Ovary (tissue), 9 donors: ENCODE results near the gene CHMP6. TPM values are rescaled to one million over a fixed set of nuclear protein-coding genes. Genes with fewer than 3 reads are reported as not detected.

Source experiments
- DNase-seq, 5 donors: peaks; one replicate each; pipeline ENCODE4 v3.0.0-alpha.2; 2019 to 2020
- H3K27ac ChIP-seq, 2 donors: fragments of 200-600 bp; one replicate each; pipeline versions ENCODE4 v1.5.1 to v1.8.0; 2019 to 2022
- H3K27me3 ChIP-seq: fragments of 200-600 bp; one replicate; pipeline ENCODE4 v1.8.0; 2022
- H3K36me3 ChIP-seq: fragments of 200-600 bp; sonication (generic); one replicate; pipeline ENCODE4 v1.5.1; 2019
- H3K4me1 ChIP-seq: one replicate; pipeline ENCODE4 v1.8.1; 2013; ENCODE audit warnings: mild to moderate bottlenecking, moderate library complexity; ENCODE audit not compliant: insufficient read depth
- H3K4me3 ChIP-seq: fragments of 200-600 bp; sonication (generic); one replicate; pipeline ENCODE4 v1.5.1; 2017
- H3K9me3 ChIP-seq, 2 donors: fragments of 200-600 bp in 1 of 2; sonication (generic) in 1 of 2; one replicate each; pipeline versions ENCODE4 v1.5.1 to v1.8.1; 2013 to 2019; ENCODE audit warnings: mild to moderate bottlenecking in 1 of 2, moderate library complexity in 1 of 2
- CTCF ChIP-seq, 3 donors: fragments of 450-650 bp in 2 of 3; fragments of 200-600 bp in 1 of 3; IDR thresholded peaks; one replicate each; pipeline versions ENCODE4 v1.5.1 to v1.8.0; 2016 to 2022; ENCODE audit warnings: antibody characterized with exemption in 3 of 3, mild to moderate bottlenecking in 1 of 3
- EP300 ChIP-seq: sonication (generic); formaldehyde crosslinking; IDR thresholded peaks from one replicate; pipeline ENCODE4 v1.6.1; 2017; ENCODE audit warnings: antibody characterized with exemption
- POLR2A ChIP-seq: fragments of 450-650 bp; IDR thresholded peaks from one replicate; pipeline ENCODE4 v1.6.1; 2017; ENCODE audit warnings: antibody characterized with exemption, mild to moderate bottlenecking, moderate library complexity
- WGBS, 3 donors: extraction: QIAGEN DNeasy Blood & Tissue Kit in 1 of 3; methylation state at CpG; one replicate each; pipeline versions ENCODE4 v1.1.5 to v1.1.7; 2013 to 2017; 5-methylcytosine and 5-hydroxymethylcytosine counted together
- intact Hi-C, 4 donors: fragments of 100-400 bp; cut with DNase I; formaldehyde crosslinking; loops; one replicate each; pipeline versions ENCODE4 v1.11.0 to v1.15.1; 2022 to 2023
- polyA plus RNA-seq, 2 donors: library from polyadenylated mRNA; stranded (reverse); fragments of 200-250 nt in 1 of 2; fragments of 350-450 nt in 1 of 2; fragmentation: Illumina TruSeq in 1 of 2; extraction: RNeasy Lipid Tissue Mini Kit (QIAGEN cat#74804) in 1 of 2; gene quantifications; one replicate each; pipeline ENCODE4 v1.2.3, GENCODE V29; 2013 to 2014
- total RNA-seq, 7 donors: library from RNA; depleted of rRNA in 2 of 7; stranded (reverse); fragments of >200 nt in 2 of 7; fragmentation: NEBNext Ultra II Directional in 3 of 7; extraction: Animal tissue kit (Norgen Biotek cat#: 25700) in 3 of 7; gene quantifications; one replicate each; pipeline versions ENCODE4 v1.1.0 to v1.2.4, GENCODE V29; 2016 to 2023
- donor health status: DM: no; HTN: no; CAD: no; lungs with moderate emphysema.
- donor health status: DM: no; HTN: no; CAD: no.
- donor health status: Bipolar disorder and iron deficiency.
- donor health status: DM: yes; HTN: yes; CAD: no.
- donor health status: DM: no; HTN: no; CAD: no.
- donor health status: DM: yes; HTN: yes; CAD: no.

CHMP6 gene
- total and polyA plus RNA-seq, 9 donors, result 18.5 to 29.7 (median 26.5) TPM

DNA sequence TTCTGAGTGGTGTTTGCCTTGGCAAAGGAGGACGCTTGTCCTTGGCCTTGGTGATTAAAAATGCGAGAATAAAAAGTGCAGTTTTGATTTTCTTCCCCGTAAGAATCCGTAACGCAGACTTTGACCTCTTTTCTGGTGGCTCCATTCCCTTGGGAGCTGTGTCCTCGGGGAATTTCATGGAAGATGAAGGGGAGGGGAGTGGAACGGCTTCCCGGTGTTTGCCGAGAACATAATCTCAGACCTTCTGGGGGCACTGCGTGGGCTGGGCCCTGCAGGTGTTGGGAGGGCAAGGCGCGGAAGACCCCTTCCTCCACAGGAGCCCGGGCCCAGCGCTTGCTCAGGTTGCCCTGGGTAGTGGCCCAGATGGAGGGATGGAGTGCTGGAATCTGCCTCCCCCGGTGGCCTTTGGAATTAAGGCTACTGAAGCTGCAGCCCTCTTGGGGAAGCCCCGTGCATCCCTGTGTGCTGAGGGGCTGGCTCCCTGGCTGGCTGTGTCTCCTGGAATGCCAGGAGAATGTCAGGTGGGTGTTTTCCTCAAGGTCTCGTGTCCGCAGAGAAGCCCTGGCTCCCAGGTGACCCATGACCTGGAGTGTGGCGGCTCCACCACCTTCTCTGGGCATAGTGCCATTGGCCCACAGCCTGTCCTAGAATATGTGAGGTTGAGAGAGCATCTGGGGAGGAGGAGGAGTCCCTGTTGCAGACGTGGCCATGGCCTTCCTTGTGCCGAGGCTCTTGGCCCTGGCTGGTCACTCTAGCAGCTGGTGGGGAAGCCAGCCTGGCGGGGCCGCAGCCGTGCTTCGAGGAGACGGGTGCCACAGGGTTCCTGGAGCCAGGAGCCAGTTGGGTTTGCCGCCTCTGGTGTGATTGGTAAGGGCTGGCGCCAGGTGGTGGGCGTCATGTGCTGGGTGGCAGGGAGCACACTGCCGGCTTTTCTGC, 46.4 kb downstream of the CHMP6 start:
- intact Hi-C loops, result loop anchor here in 2 of 4 donors (5.0 kb wide), 3 partner anchors 46 to 59 kb away; partner anchors contain the start of gene CHMP6 (in 1 of the 2)
- DNase-seq, result peak in 3 of 5 donors; percentile 47 to 71 (median 52)
- WGBS, 3 donors, result 24 to 47% (median 28%) methylated on average over 29 to 30 of the region's 30 CpGs
- TF ChIP-seq CTCF (IDR thresholded peaks at IDR 0.05) (no peak), EP300 (no peak), POLR2A (no peak)
- no peaks in the 10 kb centered on the region for H3K36me3 ChIP-seq
- H3K4me1 ChIP-seq, result peaks cover 37% of the 10 kb centered on the region
- H3K9me3 ChIP-seq, result no peaks in the 10 kb centered on the region
- no peak overlapping the region for H3K27ac ChIP-seq
- H3K27me3 ChIP-seq, result no peaks in the 10 kb centered on the region
- H3K4me3 ChIP-seq, result no peak overlapping the region

DNA sequence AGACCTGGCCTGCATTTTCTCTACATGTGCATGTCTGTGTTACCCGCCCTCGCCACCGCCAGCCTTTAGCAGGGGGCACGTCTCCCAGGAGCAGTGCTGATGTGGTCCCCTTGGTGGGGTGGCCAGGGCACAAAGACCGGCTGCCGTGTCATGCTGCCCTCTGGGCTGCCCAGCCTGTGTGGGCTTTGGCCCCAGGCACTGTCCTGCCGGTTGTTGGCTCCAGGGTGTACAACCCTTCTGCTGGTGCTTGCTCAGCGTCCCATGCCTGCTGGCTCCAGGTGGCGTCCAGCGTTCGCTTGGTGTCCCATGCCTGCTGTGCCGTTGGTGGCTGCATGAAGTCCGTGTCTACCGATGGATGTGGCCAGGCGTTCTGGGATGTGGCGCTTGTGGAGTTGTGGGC, 47.5 kb downstream of the CHMP6 start:
- no peaks in the 10 kb centered on the region for H3K36me3 ChIP-seq
- intact Hi-C loops, result loop anchor here in 2 of 4 donors (5.0 kb wide), 3 partner anchors 47 to 58 kb away; partner anchors contain the start of gene CHMP6 (in 1 of the 2)
- WGBS, 3 donors, result 87 to 92% (median 89%) methylated on average over 16 of the region's 16 CpGs
- DNase-seq, result no peak
- no peak overlapping the region for H3K27ac ChIP-seq
- no peaks in the 10 kb centered on the region for H3K9me3 ChIP-seq
- TF ChIP-seq POLR2A (no peak), EP300 (no peak), CTCF (IDR thresholded peaks at IDR 0.05) (no peak)
- H3K4me1 ChIP-seq, result peaks cover 37% of the 10 kb centered on the region
- no peaks in the 10 kb centered on the region for H3K27me3 ChIP-seq
- no peak overlapping the region for H3K4me3 ChIP-seq

- TF ChIP-seq POLR2A (no peak), CTCF (IDR thresholded peaks at IDR 0.05) (no peak), EP300 (no peak)
- 33 to 44% (median 38%) methylated on average over 27 to 28 of the region's 28 CpGs for WGBS, 3 donors
- intact Hi-C loops, result loop anchor here in 2 of 4 donors (5.0 kb wide), 3 partner anchors 48 to 57 kb away; partner anchors contain the start of gene CHMP6 (in 1 of the 2)
- H3K36me3 ChIP-seq, result no peaks in the 10 kb centered on the region
- peak in 3 of 5 donors; percentile 50 to 74 (median 61) for DNase-seq
- peaks cover 42% of the 10 kb centered on the region for H3K4me1 ChIP-seq
- H3K4me3 ChIP-seq, result no peak overlapping the region
- no peaks in the 10 kb centered on the region for H3K27me3 ChIP-seq
- no peaks in the 10 kb centered on the region for H3K9me3 ChIP-seq
- no peak overlapping the region for H3K27ac ChIP-seq
Observed at GRCh38 chr17:81039854-81040758, 48.5 kb downstream of the CHMP6 start.

- H3K9me3 ChIP-seq, result no peaks in the 10 kb centered on the region
- peaks cover 39% of the 10 kb centered on the region for H3K4me1 ChIP-seq
- intact Hi-C loops, result no loop called here
- no peak overlapping the region for H3K27ac ChIP-seq
- H3K36me3 ChIP-seq, result no peaks in the 10 kb centered on the region
- TF ChIP-seq EP300 (no peak), CTCF (IDR thresholded peaks at IDR 0.05) (no peak), POLR2A (no peak)
- DNase-seq, result peak in 2 of 5 donors; percentile 49 to 65
- H3K4me3 ChIP-seq, result no peak overlapping the region
- no peaks in the 10 kb centered on the region for H3K27me3 ChIP-seq
- 22 to 54% (median 33%) methylated on average over 4 to 6 of the region's 6 CpGs for WGBS, 3 donors
Observed at GRCh38 chr17:81040791-81041337, 49.2 kb downstream of the CHMP6 start.
